ENCODE results near the gene PHOSPHO1. TPM values are rescaled to one million over a fixed set of nuclear protein-coding genes. Genes with fewer than 3 reads are reported as not detected.
"Not testable (repeated sequence)": the region's sequence is repeated elsewhere in the genome, so short reads cannot be mapped to it uniquely, and the experiment has no call there.

Gene PHOSPHO1
- total RNA-seq (ENCODE audit: low replicate concordance), result 0.09 TPM in 1 of 2 replicates, not detected in the other

GRCh38 chr17:49230636-49231562, at the start of gene PHOSPHO1:
Gene PHOSPHO1, minus strand, starts transcription at chr17:49230787. Its CDS starts 4,096 bp downstream, at chr17:49226691.
- peak; percentile 72 for DNase-seq (ENCODE audit: low read depth)
- H3K4me3 ChIP-seq (ENCODE audit: low read depth, low read length), result peak within 1 kb of the TSS; percentile 77
- no peak for TF ChIP-seq CTCF (IDR thresholded peaks at IDR 0.05; ENCODE audit: insufficient read depth, low read length)

GRCh38 chr17:49280061-49280460, 49.5 kb upstream of the PHOSPHO1 start:
- TF ChIP-seq CTCF (IDR thresholded peaks at IDR 0.05; ENCODE audit: insufficient read depth, low read length), result no peak
- no peak overlapping the region for H3K4me3 ChIP-seq (ENCODE audit: low read depth, low read length)
- DNase-seq (ENCODE audit: low read depth), result no peak

GRCh38 chr17:49279263-49280015, 48.9 kb upstream of the PHOSPHO1 start:
- not testable (repeated sequence) for DNase-seq (ENCODE audit: low read depth); H3K4me3 ChIP-seq (ENCODE audit: low read depth, low read length)

GRCh38 chr17:49278076-49278475, 47.5 kb upstream of the PHOSPHO1 start:
- TF ChIP-seq CTCF (IDR thresholded peaks at IDR 0.05; ENCODE audit: insufficient read depth, low read length), result no peak

GRCh38 chr17:49277638-49278037, 47.1 kb upstream of the PHOSPHO1 start:
- no peak for DNase-seq (ENCODE audit: low read depth)
- TF ChIP-seq CTCF (IDR thresholded peaks at IDR 0.05; ENCODE audit: insufficient read depth, low read length), result no peak
- H3K4me3 ChIP-seq (ENCODE audit: low read depth, low read length), result no peak overlapping the region

More at GRCh38 chr17:49278076-49278475, 47.5 kb upstream of the PHOSPHO1 start:
- H3K4me3 ChIP-seq (ENCODE audit: low read depth, low read length), result no peak overlapping the region
- no peak for DNase-seq (ENCODE audit: low read depth)

- H3K4me3 ChIP-seq (ENCODE audit: low read depth, low read length); DNase-seq (ENCODE audit: low read depth): not testable (repeated sequence)
Measured at GRCh38 chr17:49275981-49276380, 45.4 kb upstream of the PHOSPHO1 start.

GRCh38 chr17:49269356-49269755, 38.8 kb upstream of the PHOSPHO1 start:
- DNase-seq (ENCODE audit: low read depth), result no peak
- no peak for TF ChIP-seq CTCF (IDR thresholded peaks at IDR 0.05; ENCODE audit: insufficient read depth, low read length)
- no peak overlapping the region for H3K4me3 ChIP-seq (ENCODE audit: low read depth, low read length)
